GM12878 (cell line): ENCODE measurements around the gene FOXP1. TPM values are rescaled to one million over a fixed set of nuclear protein-coding genes. Genes with fewer than 3 reads are reported as not detected.

ENCODE experiments used
- ATAC-seq: fragments of 200-7000 bp; cut with Tn5 transposase; 3 replicates; pipeline ENCODE4 v1.9.1; 2020; ENCODE audit warnings: mild to moderate bottlenecking, moderate library complexity
- BruUV-seq: library from RNA; stranded (reverse); fragments of 400-500 nt; replicated peaks from 2 replicates; lab custom pipeline; 2021; lab: Mats Ljungman, UMichigan
- CTCF ChIA-PET: fragments of 300-600 bp; sonication (Branson Sonifier 250); formaldehyde crosslinking; extraction: SDS; loops from one replicate; lab custom pipeline; 2021; ENCODE audit warnings: inconsistent platforms; lab: Yijun Ruan, JAX
- POLR2A ChIA-PET: fragments of 350-600 bp; formaldehyde crosslinking; extraction: SDS; loops from one replicate; lab custom pipeline; 2021; ENCODE audit warnings: inconsistent platforms; lab: Charles Lee
- RAD21 ChIA-PET: fragments of 300-600 bp; sonication (Branson Sonifier 250); formaldehyde crosslinking; loops from one replicate; lab custom pipeline; 2023; ENCODE audit warnings: antibody characterized with exemption; ENCODE audit not compliant: unreplicated experiment; lab: Charles Lee
- SMC1A ChIA-PET: fragments of 300-600 bp; sonication (Branson Sonifier 250); formaldehyde crosslinking; loops from one replicate; lab custom pipeline; 2023; ENCODE audit not compliant: unreplicated experiment, uncharacterized antibody; lab: Charles Lee
- DNase-seq: peaks from one replicate; pipeline ENCODE4 v3.0.0-alpha.2; 2011; ENCODE audit warnings: low read depth, low spot score
- FAIRE-seq: peaks from 3 replicates; lab custom pipeline; 2011; peaks lifted over from hg19 to GRCh38; lab: Jason Lieb, UNC
- H2AFZ ChIP-seq: 2 replicates; pipeline ENCODE4 v1.6.0; 2011; ENCODE audit warnings: low read depth, low read length, control low read depth; ENCODE audit not compliant: control insufficient read depth
- H3K27ac ChIP-seq: 2 replicates; pipeline ENCODE4 v1.5.1; 2011; ENCODE audit warnings: control low read depth; ENCODE audit not compliant: control insufficient read depth, insufficient read depth
- H3K27me3 ChIP-seq, 2 experiments: replicated peaks in 1 of 2; 2 replicates each; pipeline versions ENCODE4 v1.6.0 to v1.6.1; 2011; ENCODE audit warnings: low read length in 1 of 2; ENCODE audit not compliant: control insufficient read depth in 2 of 2, insufficient read depth in 2 of 2
- H3K36me3 ChIP-seq, 2 experiments: 2 replicates each; pipeline ENCODE4 v1.5.1; 2011; ENCODE audit warnings: low read length in 1 of 2; ENCODE audit not compliant: control insufficient read depth in 2 of 2, insufficient read depth in 2 of 2
- H3K4me1 ChIP-seq: 2 replicates; pipeline ENCODE4 v1.6.1; 2011; ENCODE audit warnings: mild to moderate bottlenecking, low read length, moderate library complexity, mixed read lengths; ENCODE audit not compliant: control insufficient read depth, insufficient read depth
- H3K4me2 ChIP-seq: 2 replicates; pipeline ENCODE4 v1.6.0; 2011; ENCODE audit warnings: control low read depth; ENCODE audit not compliant: control insufficient read depth, insufficient read depth
- H3K4me3 ChIP-seq: fragments of 200-600 bp; sonication (generic); 2 replicates; pipeline ENCODE4 v1.5.1; 2016
- H3K79me2 ChIP-seq: 2 replicates; pipeline ENCODE4 v1.6.0; 2011; ENCODE audit warnings: low read length; ENCODE audit not compliant: control insufficient read depth, insufficient read depth
- H3K9ac ChIP-seq: 2 replicates; pipeline ENCODE4 v1.8.0; 2011; ENCODE audit warnings: low read length, control low read depth, mixed read lengths; ENCODE audit not compliant: control insufficient read depth, insufficient read depth
- H3K9me3 ChIP-seq: replicated peaks from 3 replicates; pipeline ENCODE4 v1.5.1; 2011; ENCODE audit warnings: mild to moderate bottlenecking, low read length; ENCODE audit not compliant: control insufficient read depth, insufficient read depth
- H4K20me1 ChIP-seq: 2 replicates; pipeline ENCODE4 v1.6.0; 2011; ENCODE audit not compliant: control insufficient read depth, insufficient read depth
- CHD1 ChIP-seq: IDR thresholded peaks from 2 replicates; pipeline ENCODE4 v1.6.1; 2012; ENCODE audit warnings: low read depth, low read length, improper control_type of control experiment
- DPF2 ChIP-seq: fragments of 450-650 bp; IDR thresholded peaks from 2 replicates; pipeline ENCODE4 v1.6.1; 2017; ENCODE audit warnings: mild to moderate bottlenecking
- FOXK2 ChIP-seq: fragments of 450-650 bp; IDR thresholded peaks from 2 replicates; pipeline ENCODE4 v1.6.1; 2017; ENCODE audit warnings: mild to moderate bottlenecking, moderate library complexity
- HDGF ChIP-seq: fragments of 450-650 bp; IDR thresholded peaks from 2 replicates; pipeline ENCODE4 v1.6.1; 2016; ENCODE audit warnings: antibody characterized with exemption
- IKZF1 ChIP-seq: fragments of 450-650 bp; conservative IDR thresholded peaks from 2 replicates; pipeline ENCODE4 v1.6.1; 2017; ENCODE audit warnings: antibody characterized with exemption, mild to moderate bottlenecking
- KAT2A ChIP-seq: conservative IDR thresholded peaks from 2 replicates; pipeline ENCODE4 v1.6.1; 2011; ENCODE audit warnings: low read depth, low read length; ENCODE audit not compliant: control insufficient read depth
- NBN ChIP-seq: fragments of 450-650 bp; IDR thresholded peaks from 2 replicates; pipeline ENCODE4 v1.6.1; 2016
- POLR2A ChIP-seq: IDR thresholded peaks from 2 replicates; pipeline ENCODE4 v1.6.1; 2011; ENCODE audit warnings: low read depth, mild to moderate bottlenecking, low read length
- SIX5 ChIP-seq: IDR thresholded peaks from 2 replicates; pipeline ENCODE4 v1.6.1; 2011; ENCODE audit warnings: mild to moderate bottlenecking, low read depth, low read length, moderate library complexity; ENCODE audit not compliant: severe bottlenecking
- WGBS: methylation state at CpG from one replicate; pipeline ENCODE4 v1.1.6; 2016; ENCODE audit warnings: low lambda C conversion rate; ENCODE audit not compliant: insufficient replicate concordance, insufficient coverage; ENCODE audit errors: missing lambda C conversion rate; 5-methylcytosine and 5-hydroxymethylcytosine counted together
- in situ Hi-C: fragments of 300-500 bp; cut with MboI; formaldehyde crosslinking; loops from 9 replicates; pipeline ENCODE4 v1.14.3; 2018; ENCODE audit warnings: mixed read lengths
- intact Hi-C: fragments of 100-400 bp; cut with micrococcal nuclease; formaldehyde crosslinking; loops from one replicate; pipeline ENCODE4 v1.14.2; 2022; ENCODE audit not compliant: unreplicated experiment
- polyA plus RNA-seq, 11 experiments: library from polyadenylated mRNA; depleted of rRNA in 4 of 11; unstranded in 6 of 11; stranded (reverse) in 5 of 11; fragments of >200 nt; fragmentation: Nextera tagmentation in 4 of 11; fragmentation: Illumina TruSeq in 1 of 11; extraction: Ambion mirVana in 4 of 11; extraction: Trizol in 1 of 11; gene quantifications; 1 replicate in 1 of 11; 2 replicates in 10 of 11; pipeline versions ENCODE4 v1.2.1 to v1.2.3, GENCODE V29; 2011 to 2016; ENCODE audit warnings: inconsistent platforms in 2 of 11, missing spikeins in 2 of 11, low read depth in 1 of 11
- total RNA-seq, 4 experiments: library from RNA; depleted of rRNA in 3 of 4; stranded (reverse); fragments of >200 nt in 3 of 4; fragmentation: Illumina TruSeq in 1 of 4; extraction: Trizol in 1 of 4; gene quantifications; 2 replicates each; pipeline versions ENCODE4 v1.2.1 to v1.2.3, GENCODE V29; 2013 to 2021
- TF ChIP-seq, protein P1 (sequence below): IDR thresholded peaks from 2 replicates; pipeline ENCODE4 v1.6.1; 2012; ENCODE audit warnings: improper control_type of control experiment, low read depth, low read length; ENCODE audit not compliant: insufficient replicate concordance
- TF ChIP-seq, protein P2 (sequence below): fragments of 450-650 bp; conservative IDR thresholded peaks from 2 replicates; pipeline ENCODE4 v1.6.1; 2017; ENCODE audit warnings: mild to moderate bottlenecking, moderate library complexity
- TF ChIP-seq, protein P3 (sequence below): fragments of 450-650 bp; formaldehyde crosslinking; IDR thresholded peaks from 2 replicates; pipeline ENCODE4 v1.5.0; 2022; ENCODE audit warnings: mild to moderate bottlenecking, missing genetic modification characterization

The FOXP1 gene
- total and polyA plus RNA-seq, 10 of the 15 experiments (the other 5 are each of a cell fraction or from before 2014, with no cell fraction given): 0.05 to 1.6 (median 0.20) TPM; not detected in 1

DNA sequence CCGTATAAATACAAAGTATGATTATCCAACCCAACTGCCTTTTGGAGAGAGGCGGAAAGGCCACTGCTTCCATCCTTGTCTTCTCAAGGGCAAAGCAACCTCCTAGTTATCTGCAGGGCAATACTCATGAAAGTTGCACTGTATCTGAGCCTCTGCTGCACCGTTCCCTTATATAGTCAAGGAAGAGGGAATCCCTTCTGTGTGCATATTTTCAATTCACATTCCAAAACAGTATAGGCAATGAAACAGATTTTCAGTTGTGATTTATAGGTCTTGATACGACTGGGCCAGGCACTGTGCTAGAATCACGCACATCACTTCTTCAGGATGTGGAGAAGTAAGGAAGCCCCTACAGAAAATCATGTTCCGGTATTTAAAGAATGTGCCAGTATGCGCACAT is 455.7 kb downstream of the FOXP1 start (continued):
- TF ChIP-seq, protein P1, sequence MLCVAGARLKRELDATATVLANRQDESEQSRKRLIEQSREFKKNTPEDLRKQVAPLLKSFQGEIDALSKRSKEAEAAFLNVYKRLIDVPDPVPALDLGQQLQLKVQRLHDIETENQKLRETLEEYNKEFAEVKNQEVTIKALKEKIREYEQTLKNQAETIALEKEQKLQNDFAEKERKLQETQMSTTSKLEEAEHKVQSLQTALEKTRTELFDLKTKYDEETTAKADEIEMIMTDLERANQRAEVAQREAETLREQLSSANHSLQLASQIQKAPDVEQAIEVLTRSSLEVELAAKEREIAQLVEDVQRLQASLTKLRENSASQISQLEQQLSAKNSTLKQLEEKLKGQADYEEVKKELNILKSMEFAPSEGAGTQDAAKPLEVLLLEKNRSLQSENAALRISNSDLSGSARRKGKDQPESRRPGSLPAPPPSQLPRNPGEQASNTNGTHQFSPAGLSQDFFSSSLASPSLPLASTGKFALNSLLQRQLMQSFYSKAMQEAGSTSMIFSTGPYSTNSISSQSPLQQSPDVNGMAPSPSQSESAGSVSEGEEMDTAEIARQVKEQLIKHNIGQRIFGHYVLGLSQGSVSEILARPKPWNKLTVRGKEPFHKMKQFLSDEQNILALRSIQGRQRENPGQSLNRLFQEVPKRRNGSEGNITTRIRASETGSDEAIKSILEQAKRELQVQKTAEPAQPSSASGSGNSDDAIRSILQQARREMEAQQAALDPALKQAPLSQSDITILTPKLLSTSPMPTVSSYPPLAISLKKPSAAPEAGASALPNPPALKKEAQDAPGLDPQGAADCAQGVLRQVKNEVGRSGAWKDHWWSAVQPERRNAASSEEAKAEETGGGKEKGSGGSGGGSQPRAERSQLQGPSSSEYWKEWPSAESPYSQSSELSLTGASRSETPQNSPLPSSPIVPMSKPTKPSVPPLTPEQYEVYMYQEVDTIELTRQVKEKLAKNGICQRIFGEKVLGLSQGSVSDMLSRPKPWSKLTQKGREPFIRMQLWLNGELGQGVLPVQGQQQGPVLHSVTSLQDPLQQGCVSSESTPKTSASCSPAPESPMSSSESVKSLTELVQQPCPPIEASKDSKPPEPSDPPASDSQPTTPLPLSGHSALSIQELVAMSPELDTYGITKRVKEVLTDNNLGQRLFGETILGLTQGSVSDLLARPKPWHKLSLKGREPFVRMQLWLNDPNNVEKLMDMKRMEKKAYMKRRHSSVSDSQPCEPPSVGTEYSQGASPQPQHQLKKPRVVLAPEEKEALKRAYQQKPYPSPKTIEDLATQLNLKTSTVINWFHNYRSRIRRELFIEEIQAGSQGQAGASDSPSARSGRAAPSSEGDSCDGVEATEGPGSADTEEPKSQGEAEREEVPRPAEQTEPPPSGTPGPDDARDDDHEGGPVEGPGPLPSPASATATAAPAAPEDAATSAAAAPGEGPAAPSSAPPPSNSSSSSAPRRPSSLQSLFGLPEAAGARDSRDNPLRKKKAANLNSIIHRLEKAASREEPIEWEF: no peak
- TF ChIP-seq FOXK2 (no peak), IKZF1 (no peak), POLR2A (no peak), HDGF (no peak)

DNA sequence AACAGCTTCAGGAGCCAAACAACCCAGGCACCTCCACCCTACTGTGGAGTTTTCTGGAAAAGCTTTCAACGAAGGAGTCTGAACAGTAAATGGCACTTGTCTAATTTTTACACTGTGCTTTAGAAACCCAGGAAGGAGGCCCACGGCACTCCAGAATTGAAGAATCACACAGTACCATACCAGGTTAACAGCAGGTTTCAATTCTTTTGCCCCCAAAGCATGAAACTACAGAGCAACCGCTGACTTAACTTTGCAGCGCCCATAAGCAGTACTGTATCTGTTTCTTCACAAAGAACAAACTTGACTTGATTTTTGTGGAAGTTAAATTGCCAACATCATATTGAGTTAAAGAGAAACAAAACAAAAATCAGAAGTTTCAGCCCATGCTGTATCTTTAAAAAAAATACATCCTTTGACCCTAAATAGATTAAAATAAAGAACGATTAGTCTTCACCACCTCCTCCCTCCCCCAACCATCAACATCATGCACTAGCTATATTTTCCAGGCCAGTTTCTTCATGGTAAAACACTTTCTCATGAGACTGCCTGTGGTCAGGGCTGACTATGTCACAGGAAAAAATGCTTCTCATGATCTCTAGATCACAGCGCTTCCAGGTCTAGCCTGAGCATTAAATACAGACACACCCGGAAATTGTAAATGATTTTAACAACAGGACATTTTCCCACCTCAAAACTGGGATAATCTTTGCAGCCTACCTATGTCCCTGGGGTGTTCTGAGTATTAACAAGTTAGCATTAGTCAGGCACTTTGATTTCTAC is 456.3 kb downstream of the FOXP1 start:
- ChIA-PET POLR2A (no interaction called here), RAD21 (no interaction called here), CTCF (no interaction called here), SMC1A (no interaction called here)
- no peak overlapping the region for H2AFZ ChIP-seq
- 57% methylated on average over 7 of the region's 7 CpGs for WGBS
- H3K4me3 ChIP-seq: no peak overlapping the region
- intact Hi-C loops (no loop called here), in situ Hi-C loops (no loop called here)
- no peaks in the 10 kb centered on the region for H3K79me2 ChIP-seq
- no peak overlapping the region for H3K9ac ChIP-seq
- peaks cover 4% of the 10 kb centered on the region for H3K4me1 ChIP-seq
- DNase-seq (no peak), ATAC-seq (no peak), FAIRE-seq (no peak)
- H4K20me1 ChIP-seq: no peaks in the 10 kb centered on the region
- no peak for TF ChIP-seq DPF2
- no peak for TF ChIP-seq CHD1
- TF ChIP-seq, protein P2, sequence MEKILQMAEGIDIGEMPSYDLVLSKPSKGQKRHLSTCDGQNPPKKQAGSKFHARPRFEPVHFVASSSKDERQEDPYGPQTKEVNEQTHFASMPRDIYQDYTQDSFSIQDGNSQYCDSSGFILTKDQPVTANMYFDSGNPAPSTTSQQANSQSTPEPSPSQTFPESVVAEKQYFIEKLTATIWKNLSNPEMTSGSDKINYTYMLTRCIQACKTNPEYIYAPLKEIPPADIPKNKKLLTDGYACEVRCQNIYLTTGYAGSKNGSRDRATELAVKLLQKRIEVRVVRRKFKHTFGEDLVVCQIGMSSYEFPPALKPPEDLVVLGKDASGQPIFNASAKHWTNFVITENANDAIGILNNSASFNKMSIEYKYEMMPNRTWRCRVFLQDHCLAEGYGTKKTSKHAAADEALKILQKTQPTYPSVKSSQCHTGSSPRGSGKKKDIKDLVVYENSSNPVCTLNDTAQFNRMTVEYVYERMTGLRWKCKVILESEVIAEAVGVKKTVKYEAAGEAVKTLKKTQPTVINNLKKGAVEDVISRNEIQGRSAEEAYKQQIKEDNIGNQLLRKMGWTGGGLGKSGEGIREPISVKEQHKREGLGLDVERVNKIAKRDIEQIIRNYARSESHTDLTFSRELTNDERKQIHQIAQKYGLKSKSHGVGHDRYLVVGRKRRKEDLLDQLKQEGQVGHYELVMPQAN: no peak
- no peak for TF ChIP-seq POLR2A
- no peak for TF ChIP-seq IKZF1
- TF ChIP-seq KAT2A: no peak
- no peak for TF ChIP-seq SIX5
- TF ChIP-seq NBN: no peak
- TF ChIP-seq, protein P3, sequence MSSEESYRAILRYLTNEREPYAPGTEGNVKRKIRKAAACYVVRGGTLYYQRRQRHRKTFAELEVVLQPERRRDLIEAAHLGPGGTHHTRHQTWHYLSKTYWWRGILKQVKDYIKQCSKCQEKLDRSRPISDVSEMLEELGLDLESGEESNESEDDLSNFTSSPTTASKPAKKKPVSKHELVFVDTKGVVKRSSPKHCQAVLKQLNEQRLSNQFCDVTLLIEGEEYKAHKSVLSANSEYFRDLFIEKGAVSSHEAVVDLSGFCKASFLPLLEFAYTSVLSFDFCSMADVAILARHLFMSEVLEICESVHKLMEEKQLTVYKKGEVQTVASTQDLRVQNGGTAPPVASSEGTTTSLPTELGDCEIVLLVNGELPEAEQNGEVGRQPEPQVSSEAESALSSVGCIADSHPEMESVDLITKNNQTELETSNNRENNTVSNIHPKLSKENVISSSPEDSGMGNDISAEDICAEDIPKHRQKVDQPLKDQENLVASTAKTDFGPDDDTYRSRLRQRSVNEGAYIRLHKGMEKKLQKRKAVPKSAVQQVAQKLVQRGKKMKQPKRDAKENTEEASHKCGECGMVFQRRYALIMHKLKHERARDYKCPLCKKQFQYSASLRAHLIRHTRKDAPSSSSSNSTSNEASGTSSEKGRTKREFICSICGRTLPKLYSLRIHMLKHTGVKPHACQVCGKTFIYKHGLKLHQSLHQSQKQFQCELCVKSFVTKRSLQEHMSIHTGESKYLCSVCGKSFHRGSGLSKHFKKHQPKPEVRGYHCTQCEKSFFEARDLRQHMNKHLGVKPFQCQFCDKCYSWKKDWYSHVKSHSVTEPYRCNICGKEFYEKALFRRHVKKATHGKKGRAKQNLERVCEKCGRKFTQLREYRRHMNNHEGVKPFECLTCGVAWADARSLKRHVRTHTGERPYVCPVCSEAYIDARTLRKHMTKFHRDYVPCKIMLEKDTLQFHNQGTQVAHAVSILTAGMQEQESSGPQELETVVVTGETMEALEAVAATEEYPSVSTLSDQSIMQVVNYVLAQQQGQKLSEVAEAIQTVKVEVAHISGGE (CRISPR knock-in tag): no peak
- no peak overlapping the region for H3K27ac ChIP-seq
- BruUV-seq: no TSS peak
- no peaks in the 10 kb centered on the region; the same call in 2 of the 3 replicates for H3K9me3 ChIP-seq
- H3K36me3 ChIP-seq: no peaks in the 10 kb centered on the region
- H3K4me2 ChIP-seq: no peak overlapping the region
- H3K27me3 ChIP-seq: peaks cover 6 to 16% of the 10 kb centered on the region in 2 experiments; a peak in 2 of 4 replicates
